ENCODE results near the gene RDX. TPM values are rescaled to one million over a fixed set of nuclear protein-coding genes. Genes with fewer than 3 reads are reported as not detected.

RDX gene
- total RNA-seq, 2 donors from 2014 or later, result 45.9 to 74.0 TPM

DNA sequence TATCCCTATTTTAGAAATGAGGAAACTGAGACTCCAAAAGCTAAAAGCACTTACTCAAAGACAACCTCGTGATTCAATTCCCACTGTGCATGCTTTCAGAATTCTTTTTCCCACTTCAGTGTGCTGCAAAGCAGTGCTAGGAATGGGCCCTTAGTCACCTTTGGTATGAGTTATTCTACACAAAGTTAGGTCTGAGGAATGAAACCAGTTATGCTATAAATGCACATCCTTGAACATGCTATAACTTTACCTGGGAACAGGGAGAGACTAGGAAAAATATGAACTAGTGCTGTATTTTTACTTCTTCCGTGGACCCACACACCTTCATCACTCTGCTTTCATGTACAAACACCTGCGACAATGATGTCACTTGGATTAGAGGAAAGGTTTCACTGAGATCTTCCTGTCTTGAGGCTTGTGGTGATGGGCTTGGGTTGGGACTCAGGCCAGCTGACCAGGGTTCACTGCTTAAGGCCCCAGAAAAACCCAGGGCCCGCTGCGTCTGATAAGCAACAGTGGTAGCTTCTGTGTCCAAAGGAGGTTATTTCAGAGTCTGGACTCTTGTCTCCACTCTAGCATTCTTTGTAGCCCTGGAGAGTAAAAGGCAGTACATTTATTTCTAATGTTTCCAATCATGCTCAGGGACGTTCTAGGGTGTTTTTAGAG lies 121.6 kb downstream of the RDX start:
- Mint-ChIP-seq H3K36me3 (no peaks in the 10 kb centered on the region), H3K9me3 (no peaks in the 10 kb centered on the region), H3K27ac (no peak overlapping the region)
- ATAC-seq, result no peak
- no peak for DNase-seq (ENCODE audit: low spot score in 2 of 2)

DNA sequence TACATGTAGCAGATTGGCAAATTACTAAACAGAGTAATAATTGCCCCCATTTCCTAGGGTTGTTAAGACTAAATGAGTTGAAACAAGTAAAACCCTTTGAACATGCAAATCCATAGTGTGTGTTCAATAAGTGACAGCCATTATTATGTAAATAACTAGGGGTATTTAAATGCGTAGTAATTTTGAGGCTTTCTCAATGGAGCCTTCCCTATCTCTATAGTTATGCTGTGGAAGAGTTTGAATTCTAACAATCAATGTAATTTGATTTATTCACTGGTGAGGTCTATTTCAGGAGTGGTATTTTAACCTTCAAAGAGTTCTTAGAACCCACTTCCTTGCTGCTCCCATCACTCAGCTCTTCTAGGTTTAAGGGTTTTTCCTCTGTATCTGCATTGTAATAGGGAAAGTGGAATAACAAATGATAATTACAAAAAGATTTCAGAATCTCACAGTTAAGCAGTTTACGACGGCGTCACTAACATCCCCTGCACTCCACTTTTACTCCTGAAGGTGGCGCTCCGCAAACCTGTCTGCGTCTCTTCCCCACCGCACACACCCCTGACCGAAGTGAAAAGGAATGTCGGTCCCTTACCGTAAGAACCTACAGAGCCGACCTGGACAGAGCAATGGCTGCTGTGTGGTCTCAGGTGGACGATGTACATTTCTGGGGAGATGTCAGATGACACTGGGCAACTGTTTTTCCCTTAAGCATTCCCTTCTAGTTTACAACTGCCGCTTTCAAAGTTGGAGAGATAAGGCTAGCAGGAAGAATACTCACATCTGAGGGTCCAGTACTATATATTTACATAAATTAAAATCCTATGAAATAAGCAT lies 122.4 kb downstream of the RDX start:
- Mint-ChIP-seq H3K36me3 (no peaks in the 10 kb centered on the region), H3K27ac (no peak overlapping the region), H3K9me3 (no peaks in the 10 kb centered on the region)
- ATAC-seq, result peak; percentile 71 to 81
- peak in 1 of 2 donors; percentile 77 for DNase-seq (ENCODE audit: low spot score in 2 of 2)

- ATAC-seq, result peak in 1 of 2 donors; percentile 25
- no peak overlapping the region for H3K27ac Mint-ChIP-seq
- H3K9me3 Mint-ChIP-seq, result no peaks in the 10 kb centered on the region
- no peaks in the 10 kb centered on the region for H3K36me3 Mint-ChIP-seq
- DNase-seq (ENCODE audit: low spot score in 2 of 2), result no peak
Observed at GRCh38 chr11:110172468-110173065, 123.8 kb downstream of the RDX start.

DNA sequence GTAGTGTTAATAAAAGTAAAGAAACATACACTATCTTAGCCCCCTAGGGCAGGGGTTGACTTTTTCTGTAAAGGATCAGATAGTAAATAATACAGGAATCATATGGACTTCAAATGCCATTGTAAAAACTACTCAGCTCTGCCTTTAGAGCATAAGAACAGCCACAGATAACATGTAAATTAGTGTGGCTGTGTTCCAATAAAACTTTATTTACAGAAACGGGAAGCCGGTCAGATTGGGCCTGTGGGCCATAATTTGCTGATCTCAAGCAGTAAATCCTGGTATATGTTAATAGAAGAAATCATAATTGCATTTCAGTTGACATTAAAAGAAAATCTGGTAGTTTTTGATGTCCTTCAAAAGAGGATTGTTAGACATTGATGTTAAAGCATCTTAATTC lies 126.7 kb downstream of the RDX start:
- no peak for DNase-seq (ENCODE audit: low spot score in 2 of 2)
- Mint-ChIP-seq H3K36me3 (no peaks in the 10 kb centered on the region), H3K9me3 (no peaks in the 10 kb centered on the region), H3K27ac (no peak overlapping the region)
- ATAC-seq, result no peak

- no peak for ATAC-seq
- no peaks in the 10 kb centered on the region for H3K9me3 Mint-ChIP-seq
- no peaks in the 10 kb centered on the region for H3K36me3 Mint-ChIP-seq
- no peak for DNase-seq (ENCODE audit: low spot score in 2 of 2)
- no peak overlapping the region for H3K27ac Mint-ChIP-seq
Observed at GRCh38 chr11:110168033-110168803, 128.2 kb downstream of the RDX start.

- H3K36me3 Mint-ChIP-seq, result no peaks in the 10 kb centered on the region
- H3K9me3 Mint-ChIP-seq, result no peaks in the 10 kb centered on the region
- DNase-seq (ENCODE audit: low spot score in 2 of 2) (peak in 1 of 2 donors; percentile 39), ATAC-seq (no peak)
- H3K27ac Mint-ChIP-seq, result no peak overlapping the region
Observed at GRCh38 chr11:110165039-110165925, 131.1 kb downstream of the RDX start.

GRCh38 chr11:110162216-110162615 lies 134.2 kb downstream of the RDX start:
- ATAC-seq (no peak), DNase-seq (ENCODE audit: low spot score in 2 of 2) (no peak)
- Mint-ChIP-seq H3K36me3 (no peaks in the 10 kb centered on the region), H3K27ac (no peak overlapping the region), H3K9me3 (no peaks in the 10 kb centered on the region)

DNA sequence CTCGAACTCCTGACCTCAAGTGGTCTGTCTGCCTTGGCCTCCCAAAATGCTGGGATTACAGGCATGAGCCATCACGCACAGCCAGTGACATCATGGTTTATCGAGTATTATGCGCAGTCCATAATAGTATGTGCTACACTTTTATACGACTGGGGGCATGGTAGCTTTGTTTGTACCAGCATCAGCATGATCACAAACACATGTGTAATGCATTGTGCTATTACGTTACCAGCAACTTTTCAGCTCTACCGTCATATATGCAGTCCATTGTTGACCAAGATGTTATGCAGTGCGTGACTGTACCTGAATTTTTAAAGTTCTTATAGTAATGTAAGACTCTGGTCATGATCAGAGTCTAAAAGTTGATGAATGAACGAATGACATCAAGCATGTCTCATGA lies 135.4 kb downstream of the RDX start:
- ATAC-seq (no peak), DNase-seq (ENCODE audit: low spot score in 2 of 2) (no peak)
- Mint-ChIP-seq H3K36me3 (no peaks in the 10 kb centered on the region), H3K9me3 (no peaks in the 10 kb centered on the region), H3K27ac (no peak overlapping the region)

GRCh38 chr11:110160437-110160836 lies 136.0 kb downstream of the RDX start:
- no peak for ATAC-seq
- H3K27ac Mint-ChIP-seq, result no peak overlapping the region
- DNase-seq (ENCODE audit: low spot score in 2 of 2), result no peak
- H3K9me3 Mint-ChIP-seq, result no peaks in the 10 kb centered on the region
- H3K36me3 Mint-ChIP-seq, result no peaks in the 10 kb centered on the region

- ATAC-seq (no peak), DNase-seq (ENCODE audit: low spot score in 2 of 2) (no peak)
- H3K27ac Mint-ChIP-seq, result no peak overlapping the region
- H3K9me3 Mint-ChIP-seq, result no peaks in the 10 kb centered on the region
- no peaks in the 10 kb centered on the region for H3K36me3 Mint-ChIP-seq
Observed at GRCh38 chr11:110160016-110160415, 136.4 kb downstream of the RDX start.

- Mint-ChIP-seq H3K27ac (no peak overlapping the region), H3K36me3 (no peaks in the 10 kb centered on the region), H3K9me3 (no peaks in the 10 kb centered on the region)
- no peak for DNase-seq (ENCODE audit: low spot score in 2 of 2)
- no peak for ATAC-seq
Observed at GRCh38 chr11:110159476-110159875, 136.9 kb downstream of the RDX start.

- no peak overlapping the region for H3K27ac Mint-ChIP-seq
- ATAC-seq, result no peak
- no peaks in the 10 kb centered on the region for H3K36me3 Mint-ChIP-seq
- no peaks in the 10 kb centered on the region for H3K9me3 Mint-ChIP-seq
- DNase-seq (ENCODE audit: low spot score in 2 of 2), result no peak
Observed at GRCh38 chr11:110158317-110159200, 137.9 kb downstream of the RDX start.

DNA sequence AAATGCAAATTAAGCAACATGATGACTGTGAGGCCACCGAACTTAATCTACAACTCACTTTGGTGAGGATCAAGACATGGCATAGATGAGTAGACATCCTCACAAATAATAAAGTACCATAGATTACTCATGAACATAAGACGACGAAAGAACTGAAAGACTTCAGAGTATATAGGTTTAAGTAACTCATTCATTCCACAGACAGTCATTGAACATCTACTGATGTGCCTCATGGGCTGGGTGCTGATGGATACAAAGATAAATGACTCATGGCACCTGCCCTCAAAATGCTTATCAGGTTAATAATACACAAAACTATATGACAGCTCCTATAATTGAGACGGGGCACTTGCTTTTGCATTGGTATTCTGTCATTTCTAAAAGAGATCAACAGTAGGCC lies 139.9 kb downstream of the RDX start:
- peak in 1 of 2 donors; percentile 41 for ATAC-seq
- H3K36me3 Mint-ChIP-seq, result no peaks in the 10 kb centered on the region
- H3K9me3 Mint-ChIP-seq, result no peaks in the 10 kb centered on the region
- no peak overlapping the region for H3K27ac Mint-ChIP-seq
- no peak for DNase-seq (ENCODE audit: low spot score in 2 of 2)

DNA sequence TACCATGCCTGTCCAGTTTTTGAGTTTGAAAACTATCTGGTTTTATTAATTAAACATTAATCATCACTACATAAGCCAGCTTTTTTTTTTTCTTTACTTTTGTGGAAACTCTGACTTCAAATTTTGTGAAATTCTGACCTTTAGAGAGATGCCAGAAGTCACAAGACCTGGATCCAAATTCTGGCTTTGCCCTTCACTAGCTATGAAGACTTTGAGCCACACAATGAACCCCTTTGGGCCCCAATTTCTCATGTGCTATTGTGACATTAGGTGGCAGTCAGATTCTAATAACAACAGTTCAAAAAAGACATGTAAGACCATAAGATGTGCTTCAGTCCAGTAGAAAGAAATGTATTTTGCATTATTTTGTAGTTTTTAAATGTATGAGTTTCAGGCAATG lies 142.9 kb downstream of the RDX start:
- Mint-ChIP-seq H3K36me3 (no peaks in the 10 kb centered on the region), H3K9me3 (no peaks in the 10 kb centered on the region), H3K27ac (no peak overlapping the region)
- ATAC-seq (no peak), DNase-seq (ENCODE audit: low spot score in 2 of 2) (no peak)

GRCh38 chr11:110152199-110152598 lies 144.2 kb downstream of the RDX start:
- Mint-ChIP-seq H3K36me3 (no peaks in the 10 kb centered on the region), H3K27ac (no peak overlapping the region), H3K9me3 (no peaks in the 10 kb centered on the region)
- peak in 1 of 2 donors; percentile 47 for ATAC-seq
- no peak for DNase-seq (ENCODE audit: low spot score in 2 of 2)

Measured in activated naive CD4-positive, alpha-beta T cell treated with anti-CD3 and anti-CD28 coated beads, Interleukin-2, amount 50 U/mL, for 72 hours (primary cell).